ENCODE measurements around the gene MED26. TPM values are rescaled to one million over a fixed set of nuclear protein-coding genes. Genes with fewer than 3 reads are reported as not detected.

MED26 gene
- polyA plus RNA-seq, 4 donors = 5.8 to 9.5 (median 8.0) TPM

- DNase-seq (ENCODE audit: low read depth in 4 of 4, low spot score in 2 of 4) = no peak
These were observed 33.8 kb downstream of the MED26 start for GRCh38 chr19:16594131-16594586.

GRCh38 chr19:16593181-16593580 lies 34.8 kb downstream of the MED26 start:
- DNase-seq (ENCODE audit: low read depth in 4 of 4, low spot score in 2 of 4) = no peak

GRCh38 chr19:16591803-16592556 lies 36.0 kb downstream of the MED26 start:
- DNase-seq (ENCODE audit: low read depth in 4 of 4, low spot score in 2 of 4) = no peak

GRCh38 chr19:16590876-16591802 lies 36.9 kb downstream of the MED26 start:
- no peak for DNase-seq (ENCODE audit: low read depth in 4 of 4, low spot score in 2 of 4)

GRCh38 chr19:16589917-16590316 lies 38.1 kb downstream of the MED26 start:
- DNase-seq (ENCODE audit: low read depth in 4 of 4, low spot score in 2 of 4) = no peak

- DNase-seq (ENCODE audit: low read depth in 4 of 4, low spot score in 2 of 4) = no peak
These were observed 39.0 kb downstream of the MED26 start for GRCh38 chr19:16588824-16589577.

GRCh38 chr19:16587833-16588823 lies 39.9 kb downstream of the MED26 start:
- DNase-seq (ENCODE audit: low read depth in 4 of 4, low spot score in 2 of 4) = no peak

- DNase-seq (ENCODE audit: low read depth in 4 of 4, low spot score in 2 of 4) = no peak
These were observed 40.8 kb downstream of the MED26 start for GRCh38 chr19:16586991-16587832.

- no peak for DNase-seq (ENCODE audit: low read depth in 4 of 4, low spot score in 2 of 4)
These were observed 41.5 kb downstream of the MED26 start for GRCh38 chr19:16586477-16586871.

- DNase-seq (ENCODE audit: low read depth in 4 of 4, low spot score in 2 of 4) = no peak
These were observed 42.1 kb downstream of the MED26 start for GRCh38 chr19:16585808-16586476.

- no peak for DNase-seq (ENCODE audit: low read depth in 4 of 4, low spot score in 2 of 4)
These were observed 42.8 kb downstream of the MED26 start for GRCh38 chr19:16585094-16585801.

- peak in 2 of 4 donors; percentile 37 to 65 for DNase-seq (ENCODE audit: low read depth in 4 of 4, low spot score in 2 of 4)
These were observed 43.5 kb downstream of the MED26 start for GRCh38 chr19:16584248-16585093.

GRCh38 chr19:16582486-16583261 lies 45.3 kb downstream of the MED26 start:
- no peak for DNase-seq (ENCODE audit: low read depth in 4 of 4, low spot score in 2 of 4)

GRCh38 chr19:16581971-16582343 lies 46.0 kb downstream of the MED26 start:
- no peak for DNase-seq (ENCODE audit: low read depth in 4 of 4, low spot score in 2 of 4)

GRCh38 chr19:16581145-16581970 lies 46.6 kb downstream of the MED26 start:
- no peak for DNase-seq (ENCODE audit: low read depth in 4 of 4, low spot score in 2 of 4)
